ENCODE measurements around the gene ZNF217. TPM values are rescaled to one million over a fixed set of nuclear protein-coding genes. Genes with fewer than 3 reads are reported as not detected.

ZNF217 gene
- total and polyA plus RNA-seq, 2 of the 8 experiments (the other 6 are each of a cell fraction or from before 2014, with no cell fraction given) = 15.3 to 87.9 TPM

DNA sequence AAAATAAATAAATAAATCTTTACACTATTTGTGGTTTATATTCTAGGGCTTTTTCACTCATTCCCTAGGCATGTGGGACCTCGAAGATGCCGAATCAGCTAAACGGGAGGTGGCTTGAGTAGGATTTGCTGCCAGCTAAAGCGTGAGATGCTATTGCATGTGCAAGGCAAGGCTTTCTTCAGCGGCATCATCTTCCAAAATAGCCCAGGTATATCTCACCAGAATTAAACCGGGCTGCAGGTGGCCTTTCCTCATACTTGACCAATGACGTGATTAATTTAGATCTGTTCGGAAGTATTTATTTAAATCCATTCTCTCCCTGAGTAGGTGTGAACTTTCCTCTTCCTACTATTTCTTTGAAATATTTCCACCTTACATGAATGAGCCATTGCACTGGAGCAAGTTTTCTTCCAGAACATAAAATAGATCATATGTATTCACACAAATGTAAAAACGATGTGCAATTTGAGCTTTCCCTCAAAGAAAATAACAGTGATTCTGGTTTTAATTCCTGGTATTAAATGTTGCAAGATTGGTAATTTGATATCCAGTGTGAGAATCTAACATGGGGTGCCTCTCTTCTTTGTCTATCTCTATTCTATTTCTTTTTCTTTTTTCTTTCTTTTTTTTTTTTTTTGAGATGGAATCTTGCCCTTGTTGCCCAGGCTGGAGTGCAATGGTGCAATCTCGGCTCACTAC, 24.3 kb upstream of the ZNF217 start:
- Histone ChIP-seq H2BK20ac (ENCODE audit: low read length) (no peak overlapping the region), H2AK5ac (ENCODE audit: low read depth, low read length) (no peak overlapping the region), H3K56ac (replicated peaks; ENCODE audit: insufficient read length, low read depth, low read length) (no peak overlapping the region), H3K4me2 (ENCODE audit: insufficient read depth in 1 of 2, low read depth in 2 of 2, low read length in 2 of 2) (no peak overlapping the region), H4K5ac (ENCODE audit: insufficient read length, low read depth, low read length) (no peak overlapping the region), H3K79me2 (ENCODE audit: control insufficient read depth in 1 of 2, insufficient read depth in 2 of 2, low read length in 2 of 2) (no peaks in the 10 kb centered on the region), H3K79me1 (ENCODE audit: low read depth, low read length) (no peaks in the 10 kb centered on the region), H3K27ac (ENCODE audit: low read depth, low read length) (no peak overlapping the region), H2AFZ (ENCODE audit: low read length) (no peak overlapping the region), H3K27me3 (replicated peaks in 1 of 4; ENCODE audit: control insufficient read depth in 3 of 4, extremely low read depth in 1 of 4, insufficient read depth in 3 of 4, low read length in 3 of 4) (no peaks in the 10 kb centered on the region), H3K14ac (ENCODE audit: insufficient read length) (no peak overlapping the region), H3K4me3 (ENCODE audit: extremely low read depth in 1 of 4, insufficient read depth in 2 of 4, low read depth in 3 of 4, low read length in 4 of 4) (no peak overlapping the region), H2BK120ac (replicated peaks; ENCODE audit: low read depth, low read length) (no peak overlapping the region), H3K36me3 (ENCODE audit: control insufficient read depth in 2 of 4, insufficient read depth in 4 of 4, low read length in 3 of 4) (no peaks in the 10 kb centered on the region), H3K4me1 (replicated peaks in 1 of 4; ENCODE audit: control insufficient read depth in 3 of 4, insufficient read depth in 4 of 4, low read length in 3 of 4) (peaks cover 2 to 11% (median 7%) of the 10 kb centered on the region in 4 experiments; a peak in 5 of 7 replicates), H3K23me2 (ENCODE audit: low read depth, low read length) (no peaks in the 10 kb centered on the region), H2BK12ac (ENCODE audit: low read depth, low read length) (0 out of 2 replicates have a peak overlapping the region, but pooled peaks have one; percentile 60), H4K91ac (replicated peaks; ENCODE audit: insufficient read length, low read length) (no peak overlapping the region), H3K4ac (replicated peaks; ENCODE audit: insufficient read length, low read depth, low read length) (no peak overlapping the region), H4K8ac (ENCODE audit: extremely low read depth, insufficient read depth, low read length) (no peak overlapping the region), H2BK15ac (ENCODE audit: low read length) (peak overlapping the region; percentile 97; the same call in 1 of the 2 replicates), H4K20me1 (replicated peaks in 1 of 2; ENCODE audit: control insufficient read depth in 1 of 2, insufficient read depth in 2 of 2, low read length in 2 of 2) (no peaks in the 10 kb centered on the region), H3K18ac (ENCODE audit: extremely low read depth, low read length) (no peak overlapping the region), H3K9me3 (ENCODE audit: insufficient read depth in 2 of 2, low read depth in 1 of 2, low read length in 1 of 2) (no peaks in the 10 kb centered on the region), H3K9ac (replicated peaks in 1 of 4; ENCODE audit: extremely low read depth in 1 of 4, low read depth in 3 of 4, low read length in 3 of 4) (no peak overlapping the region; a peak in 1 of 7 replicates), H3K23ac (ENCODE audit: insufficient read length) (no peak overlapping the region), H2BK5ac (ENCODE audit: low read depth, low read length) (no peak overlapping the region)
- FAIRE-seq (no peak), DNase-seq (ENCODE audit: low read depth in 1 of 2, low spot score in 2 of 2) (no peak)
- CTCF ChIA-PET (ENCODE audit: partially characterized antibody) = interaction anchor here (0.7 kb wide), 1 partner anchor 147 kb away, joined by 3 read pairs; no protein-coding TSS in a partner anchor
- WGBS, 2 experiments (ENCODE audit: extremely low coverage in 1 of 2, insufficient coverage in 1 of 2, insufficient read length in 1 of 2, insufficient replicate concordance in 2 of 2, low coverage in 1 of 2, low lambda C conversion rate in 2 of 2, missing lambda C conversion rate in 1 of 2) = 87% methylated on average over 10 of the region's 10 CpGs; no CpG with 5 or more reads in 1 of the 2 experiments
- TF ChIP-seq EGR1 (IDR thresholded peaks at IDR 0.05; ENCODE audit: borderline replicate concordance, low read depth, low read length) (no peak), GTF2F1 (IDR thresholded peaks at IDR 0.05; ENCODE audit: borderline replicate concordance, low read depth, low read length) (no peak), TBP (IDR thresholded peaks at IDR 0.05; ENCODE audit: low read depth, low read length) (no peak), MAFK (IDR thresholded peaks at IDR 0.05; ENCODE audit: low read depth, low read length) (peak; percentile 33; the same call in 1 of the 2 replicates), SRF (IDR thresholded peaks at IDR 0.05; ENCODE audit: low read depth, low read length) (no peak), ASH2L (IDR thresholded peaks at IDR 0.05; ENCODE audit: low read length) (no peak), SUZ12 (IDR thresholded peaks at IDR 0.05; ENCODE audit: low read length) (no peak)
- POLR2A ChIA-PET (ENCODE audit: partially characterized antibody) = no interaction called here

Data from H1 (cell line).